NCI-H1105 (cell line): ENCODE results near the gene SLC24A5.

Experiments used
- DNase-seq: peaks from one replicate; lab custom pipeline; 2025; lab: John Stamatoyannopoulos, UW

SLC24A5 gene

GRCh38 chr15:48190932-48191573 is 70.3 kb downstream of the SLC24A5 start:
- no peak for DNase-seq

- no peak for DNase-seq
Measured at GRCh38 chr15:48191574-48192225, 70.9 kb downstream of the SLC24A5 start, which contains the start of gene CTXN2. Gene CTXN2, plus strand, starts transcription at chr15:48191665. Its CDS starts 9,636 bp downstream, at chr15:48201301.
